Activated naive CD4-positive, alpha-beta T cell treated with anti-CD3 and anti-CD28 coated beads for 36 hours (primary cell): ENCODE measurements around the gene DNAJC21. TPM values are rescaled to one million over a fixed set of nuclear protein-coding genes. Genes with fewer than 3 reads are reported as not detected.

ENCODE experiments used
- CTCF ChIA-PET: fragments of 350-600 bp; sonication (Branson Sonifier 250); formaldehyde crosslinking; loops from one replicate; lab custom pipeline; 2021; ENCODE audit warnings: antibody characterized with exemption; lab: Charles Lee
- DNase-seq: peaks from one replicate; pipeline ENCODE4 v3.0.0-alpha.2; 2020
- H3K27ac Mint-ChIP-seq: one replicate; pipeline ENCODE4 v1.8.0; 2021; ENCODE audit warnings: mild to moderate bottlenecking, mixed read lengths
- H3K27me3 Mint-ChIP-seq: one replicate; pipeline ENCODE4 v1.8.0; 2021; ENCODE audit warnings: low read depth, mixed read lengths
- H3K36me3 Mint-ChIP-seq: one replicate; pipeline ENCODE4 v1.8.0; 2021; ENCODE audit warnings: low read depth, mixed read lengths
- H3K4me1 Mint-ChIP-seq: one replicate; pipeline ENCODE4 v1.8.0; 2021; ENCODE audit warnings: low read depth, mixed read lengths
- H3K4me3 Mint-ChIP-seq: one replicate; pipeline ENCODE4 v1.8.0; 2021; ENCODE audit warnings: mild to moderate bottlenecking, moderate library complexity, mixed read lengths
- H3K9me3 Mint-ChIP-seq: one replicate; pipeline ENCODE4 v1.8.0; 2021; ENCODE audit warnings: mixed read lengths
- intact Hi-C: fragments of 100-400 bp; cut with micrococcal nuclease; formaldehyde crosslinking; loops from one replicate; pipeline ENCODE4 v1.15.1; 2023
- total RNA-seq, 2 experiments: library from RNA; stranded (reverse); gene quantifications; one replicate each; pipeline ENCODE4 v1.2.3, GENCODE V29; 2021

Gene DNAJC21
- total RNA-seq, 2 experiments from 2014 or later: 59.1 to 62.1 TPM

- peaks cover 31% of the 10 kb centered on the region for H3K27me3 Mint-ChIP-seq
- H3K9me3 Mint-ChIP-seq: peaks cover 15% of the 10 kb centered on the region
- H3K4me3 Mint-ChIP-seq: no peak overlapping the region
- no peak overlapping the region for H3K27ac Mint-ChIP-seq
- CTCF ChIA-PET: no interaction called here
- no peaks in the 10 kb centered on the region for H3K4me1 Mint-ChIP-seq
- intact Hi-C loops: no loop called here
- DNase-seq: no peak
- H3K36me3 Mint-ChIP-seq: no peaks in the 10 kb centered on the region
These were observed 57.6 kb downstream of the DNAJC21 start for GRCh38 chr5:34986965-34987364.

GRCh38 chr5:34991486-34992238 is 62.3 kb downstream of the DNAJC21 start:
- intact Hi-C loops: no loop called here
- Mint-ChIP-seq H3K9me3 (peaks cover 10% of the 10 kb centered on the region), H3K4me3 (no peak overlapping the region), H3K27ac (no peak overlapping the region), H3K4me1 (no peaks in the 10 kb centered on the region), H3K36me3 (no peaks in the 10 kb centered on the region), H3K27me3 (peaks cover 47% of the 10 kb centered on the region)
- CTCF ChIA-PET: no interaction called here
- no peak for DNase-seq

DNA sequence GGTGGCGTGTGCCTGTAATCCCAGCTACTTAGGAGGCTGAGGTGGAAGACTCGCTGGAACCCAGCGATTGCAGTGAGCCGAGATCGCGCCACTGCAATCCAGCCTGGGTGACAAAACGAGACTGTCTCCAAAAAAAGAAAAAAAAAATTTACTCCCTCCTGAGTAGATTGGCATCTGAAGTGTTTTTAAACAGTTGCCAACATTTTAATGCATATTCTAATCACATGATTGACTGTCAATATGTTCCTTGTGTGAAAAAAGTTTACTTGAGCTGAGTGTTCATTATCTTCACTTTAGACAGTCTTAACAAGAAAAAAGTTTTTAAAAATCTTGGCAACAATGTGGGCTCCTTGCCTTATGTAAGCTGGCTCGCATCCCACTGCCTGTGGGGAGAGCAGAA is 64.6 kb downstream of the DNAJC21 start:
- Mint-ChIP-seq H3K4me1 (no peaks in the 10 kb centered on the region), H3K9me3 (no peaks in the 10 kb centered on the region), H3K36me3 (no peaks in the 10 kb centered on the region), H3K27me3 (peaks cover 37% of the 10 kb centered on the region), H3K4me3 (no peak overlapping the region), H3K27ac (no peak overlapping the region)
- intact Hi-C loops: no loop called here
- no peak for DNase-seq
- CTCF ChIA-PET: interaction anchor here (1.8 kb wide), 1 partner anchor 10 kb away, joined by 6 read pairs; no protein-coding TSS in a partner anchor

DNA sequence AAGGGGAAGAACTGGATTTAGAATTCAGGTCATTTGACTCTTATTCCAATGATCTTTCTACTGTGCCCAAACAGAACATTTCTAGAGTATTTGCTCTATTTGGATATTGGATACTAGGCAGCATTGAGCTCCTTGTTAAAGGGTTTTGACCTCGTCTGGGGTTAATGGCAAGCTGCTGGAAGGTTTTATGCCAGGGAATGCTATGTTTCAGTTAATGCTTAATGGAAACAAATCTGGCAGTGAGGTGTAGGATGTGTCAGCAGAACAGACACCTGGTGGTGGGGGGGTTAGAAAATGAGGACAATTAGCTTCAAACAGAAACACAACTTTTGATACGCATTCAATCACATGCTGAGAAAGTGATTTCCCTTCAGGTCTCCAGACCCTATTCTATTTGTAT is 66.9 kb downstream of the DNAJC21 start:
- Mint-ChIP-seq H3K36me3 (no peaks in the 10 kb centered on the region), H3K27ac (no peak overlapping the region), H3K4me3 (no peak overlapping the region), H3K27me3 (peaks cover 26% of the 10 kb centered on the region), H3K9me3 (no peaks in the 10 kb centered on the region), H3K4me1 (no peaks in the 10 kb centered on the region)
- intact Hi-C loops: no loop called here
- DNase-seq: no peak
- CTCF ChIA-PET: interaction anchor here (0.6 to 0.7 kb wide), 2 partner anchors 53 to 253 kb away, joined by 5 to 8 read pairs; no protein-coding TSS in a partner anchor

DNA sequence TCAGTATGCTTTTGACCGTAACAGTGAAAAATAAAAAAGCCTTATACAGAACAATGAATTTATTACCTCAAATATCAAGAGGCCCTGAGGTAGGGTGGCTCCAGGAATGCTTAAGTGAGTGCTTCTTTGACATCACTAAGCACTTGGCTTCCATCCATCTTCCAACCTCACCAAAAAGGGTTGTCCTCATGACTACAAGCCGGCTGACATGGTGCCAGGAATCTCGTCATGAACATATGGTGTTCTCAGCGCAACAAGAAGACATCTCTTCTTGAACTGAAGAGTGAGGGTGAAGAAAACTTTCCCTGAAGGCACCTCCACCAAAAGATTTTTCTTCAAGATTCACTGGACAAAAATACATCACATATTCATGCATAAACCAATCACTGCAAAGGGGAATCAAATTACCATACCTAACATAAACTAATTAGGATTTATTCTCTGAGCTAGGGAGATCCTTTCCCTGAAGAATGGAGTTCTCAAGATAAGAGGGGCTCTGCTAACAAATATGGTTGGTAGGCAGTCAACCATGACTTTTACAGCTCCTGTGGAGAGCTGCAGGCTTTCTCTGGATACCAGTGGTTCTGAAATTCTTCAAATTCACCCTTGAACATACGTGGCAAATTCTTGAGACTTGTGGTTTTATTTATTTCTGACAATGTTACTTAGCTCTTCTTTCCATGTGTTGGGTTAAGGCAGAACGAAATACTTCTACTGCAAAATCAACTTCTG is 68.9 kb downstream of the DNAJC21 start:
- intact Hi-C loops: no loop called here
- no peaks in the 10 kb centered on the region for H3K36me3 Mint-ChIP-seq
- no peak overlapping the region for H3K4me3 Mint-ChIP-seq
- CTCF ChIA-PET: interaction anchor here (0.7 kb wide), 1 partner anchor 9 kb away, joined by 3 read pairs; no protein-coding TSS in a partner anchor
- H3K4me1 Mint-ChIP-seq: no peaks in the 10 kb centered on the region
- H3K27ac Mint-ChIP-seq: no peak overlapping the region
- H3K9me3 Mint-ChIP-seq: no peaks in the 10 kb centered on the region
- DNase-seq: no peak
- peaks cover 21% of the 10 kb centered on the region for H3K27me3 Mint-ChIP-seq

DNA sequence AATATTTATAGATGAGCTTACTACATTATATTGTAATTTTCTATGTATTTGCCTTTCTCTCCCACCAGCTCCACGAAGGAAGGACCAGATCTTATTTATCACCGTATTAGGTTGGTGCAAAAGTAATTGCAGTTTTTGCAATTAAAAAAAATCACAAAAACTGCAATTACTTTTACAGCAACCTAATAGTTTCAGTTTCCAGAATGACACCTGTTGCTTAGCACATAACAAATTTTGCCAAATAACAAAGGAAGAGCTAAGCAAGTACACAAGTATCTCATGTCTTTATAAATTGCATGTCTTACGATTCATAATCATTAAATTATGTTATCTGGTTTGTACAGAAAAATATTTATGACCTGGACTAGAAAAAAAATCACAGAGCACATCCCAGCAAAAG is 72.5 kb downstream of the DNAJC21 start:
- CTCF ChIA-PET: interaction anchor here (1.1 to 3.2 kb wide), 5 partner anchors 23 to 525 kb away, joined by 3 to 26 read pairs (median 6); no protein-coding TSS in a partner anchor

GRCh38 chr5:35002459-35002858 is 73.1 kb downstream of the DNAJC21 start:
- no peak overlapping the region for H3K4me3 Mint-ChIP-seq
- intact Hi-C loops: loop anchor here (2.0 to 5.0 kb wide), 3 partner anchors 105 to 924 kb away; partner anchors contain the start of gene TTC23L
- H3K27ac Mint-ChIP-seq: no peak overlapping the region
- no peaks in the 10 kb centered on the region for H3K9me3 Mint-ChIP-seq
- DNase-seq: no peak
- peaks cover 12% of the 10 kb centered on the region for H3K27me3 Mint-ChIP-seq
- no peaks in the 10 kb centered on the region for H3K4me1 Mint-ChIP-seq
- CTCF ChIA-PET: interaction anchor here (1.1 to 3.2 kb wide), 7 partner anchors 23 to 529 kb away, joined by 3 to 26 read pairs (median 6); no protein-coding TSS in a partner anchor
- H3K36me3 Mint-ChIP-seq: no peaks in the 10 kb centered on the region

More for the DNA sequence above, 72.5 kb downstream of the DNAJC21 start:
- Mint-ChIP-seq H3K4me3 (no peak overlapping the region), H3K36me3 (no peaks in the 10 kb centered on the region), H3K9me3 (no peaks in the 10 kb centered on the region), H3K4me1 (no peaks in the 10 kb centered on the region), H3K27me3 (peaks cover 12% of the 10 kb centered on the region), H3K27ac (no peak overlapping the region)
- DNase-seq: no peak
- intact Hi-C loops: loop anchor here (2.0 to 5.0 kb wide), 3 partner anchors 105 to 925 kb away; partner anchors contain the start of gene TTC23L

GRCh38 chr5:35003018-35003957 is 73.9 kb downstream of the DNAJC21 start:
- Mint-ChIP-seq H3K4me3 (no peak overlapping the region), H3K27me3 (peaks cover 16% of the 10 kb centered on the region), H3K36me3 (no peaks in the 10 kb centered on the region), H3K9me3 (no peaks in the 10 kb centered on the region), H3K27ac (no peak overlapping the region), H3K4me1 (no peaks in the 10 kb centered on the region)
- CTCF ChIA-PET: interaction anchor here (0.7 to 3.2 kb wide), 30 partner anchors 8 to 932 kb away, joined by 3 to 26 read pairs (median 3); partner anchors contain the start of genes BRIX1, DNAJC21 and RAD1
- DNase-seq: peak; percentile 76
- intact Hi-C loops: loop anchor here (1.0 to 5.0 kb wide), 9 partner anchors 45 to 924 kb away; partner anchors contain the start of genes BRIX1, DNAJC21, RAD1 and TTC23L

GRCh38 chr5:35004200-35004599 is 74.8 kb downstream of the DNAJC21 start:
- Mint-ChIP-seq H3K36me3 (no peaks in the 10 kb centered on the region), H3K27ac (no peak overlapping the region), H3K4me3 (no peak overlapping the region), H3K27me3 (peaks cover 18% of the 10 kb centered on the region), H3K4me1 (no peaks in the 10 kb centered on the region), H3K9me3 (no peaks in the 10 kb centered on the region)
- no peak for DNase-seq
- CTCF ChIA-PET: interaction anchor here (0.7 to 3.2 kb wide), 16 partner anchors 8 to 523 kb away, joined by 3 to 26 read pairs (median 3); partner anchors contain the start of gene DNAJC21
- intact Hi-C loops: loop anchor here (5.0 kb wide), 2 partner anchors 107 to 167 kb away; partner anchors contain the start of gene TTC23L

DNA sequence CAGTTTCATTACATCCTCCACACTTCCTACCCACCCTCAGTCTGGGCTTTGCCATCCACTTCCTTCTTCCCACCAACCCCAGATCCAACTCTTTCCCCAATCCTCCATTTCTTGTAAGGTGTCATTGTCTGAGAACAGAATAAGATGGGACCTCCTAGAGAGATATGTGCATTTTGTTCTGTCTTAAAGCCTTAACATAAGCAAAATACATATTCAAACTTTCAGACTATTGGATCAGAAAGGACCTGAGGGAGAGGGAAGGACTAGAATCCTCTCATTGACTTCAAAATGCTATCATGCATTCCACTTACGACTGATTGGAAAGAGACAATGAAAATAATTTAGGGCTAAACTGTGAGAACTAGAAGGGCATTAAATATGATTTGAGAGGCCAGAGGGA is 75.4 kb downstream of the DNAJC21 start:
- H3K27ac Mint-ChIP-seq: no peak overlapping the region
- no peaks in the 10 kb centered on the region for H3K36me3 Mint-ChIP-seq
- intact Hi-C loops: loop anchor here (5.0 kb wide), 2 partner anchors 107 to 167 kb away; partner anchors contain the start of gene TTC23L
- no peak overlapping the region for H3K4me3 Mint-ChIP-seq
- DNase-seq: no peak
- H3K27me3 Mint-ChIP-seq: peaks cover 20% of the 10 kb centered on the region
- CTCF ChIA-PET: interaction anchor here (3.2 kb wide), 1 partner anchor 47 kb away, joined by 26 read pairs; no protein-coding TSS in a partner anchor
- H3K9me3 Mint-ChIP-seq: no peaks in the 10 kb centered on the region
- no peaks in the 10 kb centered on the region for H3K4me1 Mint-ChIP-seq
